Non-pigmented ciliary epithelial cell (primary cell): ENCODE measurements around the gene CCL13.
"Not testable (repeated sequence)": the region's sequence is repeated elsewhere in the genome, so short reads cannot be mapped to it uniquely, and the experiment has no call there.

Experiments
- DNase-seq: peaks from one replicate; pipeline ENCODE4 v3.0.0-alpha.2; 2010; ENCODE audit warnings: low read depth

CCL13 gene

GRCh38 chr17:34356194-34356593, at the start of gene CCL13:
Gene CCL13, plus strand, starts transcription at chr17:34356480. Its CDS starts 47 bp downstream, at chr17:34356527.
- no peak for DNase-seq

DNA sequence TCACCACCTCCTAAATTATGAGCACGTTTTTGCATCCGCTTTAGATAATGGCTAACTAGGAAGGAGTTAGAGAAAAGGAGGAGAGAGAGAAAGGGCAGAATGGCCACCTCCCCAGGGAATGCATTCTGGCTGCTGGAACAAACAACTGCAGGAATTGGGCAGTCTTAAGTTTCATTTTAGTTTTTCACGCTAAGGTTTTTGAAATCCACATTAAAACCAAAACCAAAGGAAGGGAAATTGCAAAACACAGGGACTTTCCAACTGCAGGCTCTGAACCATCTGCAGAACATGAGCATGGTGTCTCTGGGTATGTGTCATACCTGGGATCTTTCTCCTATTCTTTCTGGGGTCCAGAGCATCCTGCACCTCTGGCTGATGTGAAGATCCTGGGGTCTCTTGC, 49.2 kb upstream of the CCL13 start:
- no peak for DNase-seq

DNA sequence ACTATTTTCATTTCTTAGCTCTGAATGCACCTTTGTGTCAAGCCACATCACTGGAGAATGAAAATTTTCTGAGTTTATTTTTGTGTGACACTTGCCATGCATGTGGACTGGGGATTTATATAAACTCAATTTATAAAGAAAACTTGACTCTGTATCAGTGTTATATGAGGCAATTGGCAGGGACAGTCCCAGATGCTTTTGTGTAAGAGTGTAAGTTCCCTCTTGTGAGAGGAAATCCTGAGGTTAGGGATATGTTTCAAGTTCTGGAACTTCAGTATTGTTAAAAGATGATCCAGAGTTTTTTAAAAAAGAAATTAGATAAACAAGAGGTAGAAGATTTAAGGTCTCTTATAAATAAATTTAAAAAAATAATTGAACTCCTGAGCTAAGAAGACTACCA, 47.9 kb upstream of the CCL13 start:
- DNase-seq = no peak

- no peak for DNase-seq
These were observed 45.0 kb upstream of the CCL13 start for GRCh38 chr17:34311291-34311690.

DNA sequence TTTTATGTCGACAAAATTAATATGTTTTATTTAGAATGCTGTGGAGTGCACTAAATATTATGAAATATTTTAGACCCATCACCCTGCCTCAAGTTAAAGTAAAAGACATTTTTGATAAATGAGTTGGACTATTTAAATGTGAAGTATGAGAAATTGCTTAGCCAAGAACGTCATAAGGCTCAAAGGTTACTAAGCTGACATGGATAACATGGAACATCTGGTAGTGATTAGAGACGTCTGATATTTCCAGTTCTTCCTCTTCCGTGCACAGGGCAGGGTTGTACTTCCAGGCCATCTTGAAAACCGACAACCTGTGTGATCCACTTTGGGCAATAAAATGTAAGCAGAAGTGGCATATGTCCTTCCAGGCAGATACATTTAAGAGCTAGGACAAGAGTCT, 44.2 kb upstream of the CCL13 start:
- peak; percentile 67 for DNase-seq

- no peak for DNase-seq
These were observed 43.1 kb upstream of the CCL13 start for GRCh38 chr17:34313164-34313563.

- DNase-seq = no peak
These were observed 42.0 kb upstream of the CCL13 start for GRCh38 chr17:34314279-34314678.

DNA sequence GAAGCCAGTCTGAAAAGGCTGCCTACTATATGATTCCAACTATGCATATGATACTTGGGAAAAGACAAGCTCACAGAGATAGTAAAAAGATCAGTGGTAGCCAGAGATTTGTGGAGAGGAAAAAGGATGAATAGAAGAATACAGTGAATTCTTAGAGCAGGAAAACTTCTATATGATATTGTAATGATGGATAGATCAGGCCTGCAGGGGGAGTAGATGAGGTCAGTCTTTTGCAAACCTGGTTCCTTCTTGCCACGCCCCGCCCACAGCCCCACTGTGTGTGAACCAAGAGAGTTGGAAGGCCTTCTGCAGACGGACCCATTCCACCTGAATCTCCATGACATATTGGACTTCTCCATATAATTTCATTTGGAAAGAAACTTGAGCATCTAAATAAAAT, 37.8 kb upstream of the CCL13 start:
- no peak for DNase-seq

GRCh38 chr17:34319039-34319483, 37.2 kb upstream of the CCL13 start, which contains the start of gene CCL8:
Gene CCL8, plus strand, starts transcription at chr17:34319435. Its CDS starts 67 bp downstream, at chr17:34319502.
- no peak for DNase-seq

GRCh38 chr17:34321964-34322363, 34.3 kb upstream of the CCL13 start:
- DNase-seq = no peak

- DNase-seq = not testable (repeated sequence)
These were observed 28.7 kb upstream of the CCL13 start for GRCh38 chr17:34327580-34327979.

- DNase-seq = no peak
These were observed 18.6 kb upstream of the CCL13 start for GRCh38 chr17:34337701-34338100.

DNA sequence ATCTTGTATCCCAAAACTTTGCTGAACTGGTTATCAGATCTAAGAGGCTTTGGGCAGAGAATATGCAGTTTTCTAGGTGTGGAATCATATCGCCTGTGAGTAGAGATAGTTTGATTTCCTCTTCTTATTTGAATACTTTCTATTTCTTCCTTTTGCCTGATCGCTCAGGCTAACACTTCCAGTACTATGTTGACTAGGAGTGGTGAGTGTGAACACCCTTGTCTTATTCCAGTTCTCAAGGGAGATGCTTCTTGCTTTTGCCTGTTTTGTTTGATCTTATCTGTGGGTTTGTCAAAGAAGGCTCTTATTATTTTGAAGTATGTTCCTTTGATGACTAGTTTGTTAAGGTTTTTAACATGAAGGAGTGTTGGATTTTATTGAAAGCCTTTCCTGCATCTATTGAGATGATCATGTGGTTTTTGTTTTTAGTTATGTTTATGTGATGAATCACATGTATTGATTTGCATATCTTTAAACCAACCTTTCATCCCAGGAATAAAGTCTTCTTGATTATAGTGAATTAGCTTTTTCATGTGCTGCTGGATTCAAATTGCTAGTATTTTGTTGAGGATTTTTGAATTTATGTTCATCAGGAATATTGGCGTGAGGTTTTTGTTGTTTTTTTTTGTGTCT, 17.0 kb upstream of the CCL13 start:
- no peak for DNase-seq

- no peak for DNase-seq
These were observed 14.4 kb upstream of the CCL13 start for GRCh38 chr17:34341916-34342315.

GRCh38 chr17:34347063-34347462, 9.2 kb upstream of the CCL13 start:
- DNase-seq = no peak

- DNase-seq = no peak
These were observed 6.5 kb upstream of the CCL13 start for GRCh38 chr17:34349751-34350150.

DNA sequence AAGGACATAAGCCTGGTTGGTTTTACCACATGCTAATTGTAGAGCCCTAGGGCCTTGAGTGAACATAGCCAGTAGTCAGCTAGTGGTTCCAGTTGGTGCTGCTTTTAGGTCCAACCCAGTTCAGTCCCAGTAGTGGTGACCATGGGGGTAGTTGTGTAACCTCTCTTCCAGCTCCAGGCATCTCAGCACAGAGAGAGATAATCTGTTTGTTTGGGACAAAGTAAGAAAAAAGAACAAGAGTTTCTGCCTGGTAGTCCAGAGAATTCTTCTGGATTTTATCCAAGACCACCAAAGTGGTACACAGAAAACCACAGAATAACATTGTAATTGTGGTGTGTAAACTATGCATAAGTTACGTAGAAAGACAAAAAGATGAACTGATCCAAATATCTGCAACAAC, 5.2 kb upstream of the CCL13 start:
- DNase-seq = no peak

DNA sequence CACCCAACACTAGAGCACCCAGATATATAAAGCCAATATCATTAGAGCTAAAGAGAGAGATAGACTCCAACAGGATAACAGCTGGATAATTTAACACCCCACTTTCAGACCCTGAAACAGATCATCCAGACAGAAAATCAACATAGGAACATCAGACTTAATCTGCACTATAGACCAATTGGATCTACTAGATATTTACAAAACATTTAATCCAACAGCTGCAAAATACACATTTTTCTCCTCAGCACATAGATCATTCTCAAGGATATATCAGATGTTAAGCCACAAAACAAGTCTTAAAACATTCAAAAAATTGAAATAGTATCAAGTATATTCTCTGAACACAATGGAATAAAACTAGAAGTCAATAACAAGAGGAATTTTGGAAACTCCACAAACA, 4.1 kb upstream of the CCL13 start:
- no peak for DNase-seq

GRCh38 chr17:34354637-34355036, 1.6 kb upstream of the CCL13 start:
- peak; percentile 8 for DNase-seq

DNA sequence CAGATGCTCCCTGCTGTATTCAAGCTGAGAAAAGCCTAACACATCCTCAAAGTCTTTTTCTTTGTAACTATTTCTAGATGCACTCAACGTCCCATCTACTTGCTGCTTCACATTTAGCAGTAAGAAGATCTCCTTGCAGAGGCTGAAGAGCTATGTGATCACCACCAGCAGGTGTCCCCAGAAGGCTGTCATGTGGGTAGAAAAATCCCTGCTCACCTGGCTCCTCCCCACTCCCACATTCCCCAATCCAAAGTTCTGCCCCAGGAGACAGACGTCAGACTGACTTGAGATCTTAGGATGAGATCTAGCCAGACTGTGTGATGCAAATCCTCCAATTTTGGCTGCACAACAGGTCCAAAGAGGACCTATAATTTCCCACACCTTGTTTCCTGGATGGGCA, 1.1 kb downstream of the CCL13 start:
- no peak for DNase-seq

- no peak for DNase-seq
These were observed 2.4 kb downstream of the CCL13 start for GRCh38 chr17:34358631-34359030.

DNA sequence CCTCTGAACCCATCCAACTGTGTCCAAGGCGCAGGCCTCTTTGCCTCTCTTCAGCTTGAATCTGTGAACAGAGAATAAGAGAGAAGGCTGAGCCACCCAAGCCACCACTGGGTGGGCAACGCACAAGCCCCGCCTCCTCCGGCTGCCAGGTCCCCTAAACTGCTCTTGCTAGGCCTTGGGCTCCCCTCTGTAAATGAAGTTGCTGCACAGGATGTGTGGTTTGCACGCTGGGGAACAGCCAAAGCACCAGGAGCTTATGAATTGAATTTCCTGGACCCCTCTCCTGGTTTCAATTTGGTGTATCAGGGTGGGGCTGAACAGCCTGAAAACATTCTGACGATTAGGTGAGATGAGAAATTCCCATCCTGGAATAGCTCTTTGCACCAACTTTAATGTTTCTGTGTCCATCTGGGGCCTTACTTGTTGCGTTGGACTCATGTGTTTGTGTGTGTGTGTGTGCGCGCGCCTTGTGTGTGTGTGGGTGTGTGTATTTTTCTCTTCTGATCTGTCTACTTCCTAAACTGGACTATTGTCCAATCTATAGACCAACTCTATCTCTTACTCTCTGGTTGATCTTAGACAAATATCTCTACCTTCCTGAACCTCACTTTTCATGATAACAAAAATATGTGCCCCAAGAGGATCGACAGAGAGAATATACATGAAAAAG, 4.5 kb downstream of the CCL13 start:
- no peak for DNase-seq

DNA sequence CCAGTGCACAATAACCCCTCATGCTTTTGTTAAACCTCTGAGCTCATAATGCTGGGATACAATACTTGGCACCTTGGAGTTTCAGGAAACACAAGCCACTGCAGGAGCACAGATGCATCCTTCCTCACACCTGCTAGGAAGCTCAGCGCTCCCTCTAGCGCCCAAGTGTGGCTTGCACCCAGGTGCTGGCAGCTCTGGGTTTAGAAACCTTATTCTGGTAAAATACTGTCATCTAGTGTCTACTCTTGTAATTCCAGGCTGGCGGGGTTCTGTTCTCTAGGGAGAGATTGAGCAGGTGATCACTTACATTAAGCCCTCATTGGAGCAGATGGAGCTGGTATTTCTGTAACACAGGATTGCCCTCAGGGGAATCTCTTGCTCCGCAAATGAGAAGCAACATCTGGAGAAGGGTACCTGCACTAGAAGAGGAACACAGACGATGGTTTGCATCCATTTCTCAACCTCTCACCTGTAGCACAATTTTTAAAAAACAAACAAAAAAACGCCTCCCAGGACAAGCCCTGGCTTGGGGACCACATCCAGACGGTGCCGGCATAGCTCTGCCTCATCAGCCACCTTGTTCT, 5.3 kb downstream of the CCL13 start:
- DNase-seq = peak; percentile 48
